Stimulated activated CD8-positive, alpha-beta memory T cell treated with anti-CD3 and anti-CD28 coated beads, Interleukin-2, amount 100 ng/mL, for 1 hour (primary cell): ENCODE results near the gene PEX13.

Experiments used
- DNase-seq, 2 donors: peaks; one replicate each; pipeline ENCODE4 v3.0.0-alpha.2; 2020; ENCODE audit warnings: low read depth in 2 of 2

Gene PEX13

DNA sequence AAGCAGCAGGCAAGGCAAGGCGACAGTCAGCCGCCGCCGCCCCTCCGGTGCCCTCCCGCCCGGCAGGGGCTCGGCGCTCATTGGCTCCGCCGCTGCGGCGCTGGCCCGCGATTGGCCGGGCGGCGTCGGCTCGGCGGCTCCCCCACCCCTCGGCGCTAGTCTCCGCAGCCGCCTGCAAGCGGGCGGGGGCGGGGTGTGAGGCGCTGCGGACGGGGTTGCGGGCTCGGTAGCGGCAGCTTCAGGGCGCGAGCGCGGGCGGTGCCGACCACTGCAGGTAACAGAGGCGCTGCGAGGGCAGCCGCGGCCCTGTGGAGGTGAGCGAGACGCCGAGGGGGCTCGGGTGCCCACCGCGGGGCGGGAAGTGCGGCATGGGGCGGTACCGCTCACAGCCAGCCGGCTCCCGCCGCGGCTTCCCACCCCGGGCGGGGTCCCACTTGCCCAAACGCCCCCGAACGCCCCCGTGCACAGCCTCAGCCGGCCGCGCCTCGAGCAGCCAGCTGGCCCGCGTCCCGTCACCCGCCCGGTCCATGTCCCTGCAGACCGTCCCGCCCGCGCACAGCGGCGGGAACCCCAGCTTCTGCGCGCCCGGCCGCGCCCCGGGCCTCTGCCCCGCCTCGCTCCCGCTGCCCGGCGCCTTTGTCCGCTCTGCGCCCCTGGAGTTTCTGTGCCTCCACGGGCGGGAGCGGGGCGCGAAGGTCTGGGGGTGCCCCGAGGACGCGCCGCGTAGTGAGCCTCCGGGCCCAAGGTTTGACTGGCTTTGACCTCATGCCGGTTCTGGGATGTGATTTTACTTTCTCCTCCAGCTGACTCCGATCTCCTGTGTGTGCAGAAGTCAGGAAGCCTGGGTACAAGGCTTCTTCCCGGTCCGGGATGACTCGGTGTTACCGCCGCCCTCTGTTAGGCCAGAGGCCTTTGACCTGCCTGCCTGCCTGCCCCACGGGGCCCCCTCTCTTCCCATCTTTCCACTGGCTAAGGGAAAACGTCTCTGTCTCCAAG, 48.5 kb downstream of the PEX13 start, which contains the start of gene SANBR:
SANBR (plus strand) TSS at position 158 of the 996 bp plus-strand sequence. CDS start 4,480 bp downstream, outside the sequence.
- peak; percentile 60 to 71 for DNase-seq

GRCh38 chr2:61074100-61074499, 56.6 kb downstream of the PEX13 start:
- no peak for DNase-seq

DNA sequence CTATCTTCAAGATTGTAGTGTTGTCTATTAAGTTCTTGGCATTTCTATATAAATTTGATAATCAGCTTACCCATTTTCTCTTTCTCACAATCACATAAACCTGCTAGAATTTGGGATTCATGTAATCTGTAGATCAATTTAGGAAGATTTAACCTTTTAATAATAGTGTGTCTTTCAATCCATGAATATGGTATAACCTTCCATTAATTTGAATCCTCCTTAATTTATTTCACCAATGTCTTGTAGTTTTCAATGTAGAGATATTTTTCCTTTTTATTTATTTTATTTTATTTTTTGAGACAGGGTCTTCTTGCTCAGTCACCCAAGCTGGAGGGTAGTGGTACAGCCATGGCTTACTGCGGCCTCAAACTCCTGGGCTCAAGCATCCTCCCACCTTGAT, 68.4 kb downstream of the PEX13 start:
- DNase-seq, result no peak

DNA sequence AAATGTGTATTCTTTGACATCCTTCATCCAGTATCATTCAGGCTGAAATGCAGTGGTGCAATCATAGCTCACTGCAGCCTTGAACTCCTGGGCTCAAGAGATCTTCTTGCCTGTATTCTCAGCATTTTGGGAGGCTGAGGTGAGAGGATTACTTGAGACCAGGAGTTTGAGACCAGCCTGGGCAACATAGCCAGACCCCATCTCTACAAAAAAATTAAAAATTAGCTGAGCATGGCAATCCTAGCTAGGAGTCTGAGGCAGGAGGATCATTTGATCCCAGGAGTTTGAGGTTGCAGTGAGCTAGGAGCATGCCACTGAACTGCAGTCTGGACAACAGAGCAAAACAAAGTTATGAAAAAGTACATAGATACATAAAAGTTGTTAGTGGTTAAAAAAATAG, 72.3 kb downstream of the PEX13 start:
- DNase-seq, result no peak

GRCh38 chr2:61090386-61090921, 72.9 kb downstream of the PEX13 start:
- DNase-seq, result no peak

- DNase-seq, result no peak
These were observed 74.0 kb downstream of the PEX13 start for GRCh38 chr2:61091485-61091884.

DNA sequence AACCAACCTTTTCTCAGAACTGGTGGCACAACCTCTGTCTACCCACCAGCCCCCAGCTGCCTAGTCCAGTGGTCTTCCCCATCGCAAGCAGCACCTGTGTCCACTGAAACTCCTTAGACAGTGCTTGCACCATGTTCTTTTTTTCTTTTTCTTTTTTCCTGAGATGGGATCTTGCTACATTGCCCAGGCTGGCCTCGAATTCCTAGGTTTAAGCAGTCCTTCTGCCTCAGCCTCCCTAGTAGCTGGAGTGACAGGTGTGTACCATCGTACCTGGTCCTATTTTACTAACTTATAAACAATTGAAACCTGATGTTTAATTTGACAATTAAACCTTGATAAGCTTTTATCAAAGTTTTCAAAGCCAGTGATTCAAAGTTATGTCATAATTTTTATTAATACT, 78.9 kb downstream of the PEX13 start:
- DNase-seq, result no peak

- DNase-seq, result no peak
These were observed 83.3 kb downstream of the PEX13 start for GRCh38 chr2:61100801-61101200.
